ENCODE data around the gene FGF21. TPM values are rescaled to one million over a fixed set of nuclear protein-coding genes. Genes with fewer than 3 reads are reported as not detected.

FGF21 gene
- total and polyA plus RNA-seq, 10 of the 15 experiments (the other 5 are each of a cell fraction or from before 2014, with no cell fraction given): not detected

- TF ChIP-seq MEF2A (IDR thresholded peaks at IDR 0.05; ENCODE audit: insufficient read depth, low read depth, low read length) (no peak), TCF7 (IDR thresholded peaks at IDR 0.05; ENCODE audit: borderline replicate concordance) (no peak), JUNB (IDR thresholded peaks at IDR 0.05) (no peak), ZBTB11 (CRISPR knock-in tag; IDR thresholded peaks at IDR 0.05) (no peak), MYC (IDR thresholded peaks at IDR 0.05; ENCODE audit: insufficient read depth, insufficient read length, insufficient replicate concordance, low read length, severe bottlenecking) (no peak), CHD2 (IDR thresholded peaks at IDR 0.05; ENCODE audit: borderline replicate concordance, low read depth, low read length) (peak; percentile 84), BACH1 (IDR thresholded peaks at IDR 0.05; ENCODE audit: borderline replicate concordance) (peak; percentile 39; the same call in 1 of the 2 replicates), WRNIP1 (IDR thresholded peaks at IDR 0.05; ENCODE audit: borderline replicate concordance, low read depth, low read length) (no peak), RFX5 (IDR thresholded peaks at IDR 0.05; ENCODE audit: low read depth, low read length) (peak; percentile 63; the same call in 1 of the 2 replicates), IKZF1 (conservative IDR thresholded peaks at IDR 0.05) (peak; percentile 92), IRF5 (IDR thresholded peaks at IDR 0.05; ENCODE audit: borderline replicate concordance) (no peak), BHLHE40 (IDR thresholded peaks at IDR 0.05; ENCODE audit: borderline replicate concordance in 1 of 2, low read depth in 2 of 2, low read length in 1 of 2) (peak in 1 of 2 experiments; percentile 62; a peak in 2 of 4 replicates), SUPT20H (IDR thresholded peaks at IDR 0.05; ENCODE audit: borderline replicate concordance, control insufficient read depth, low read depth, low read length) (no peak), YY1 (IDR thresholded peaks at IDR 0.05; ENCODE audit: low read depth, low read length) (no peak), NFYB (IDR thresholded peaks at IDR 0.05; ENCODE audit: insufficient read depth, low read depth, low read length) (peak; percentile 96), TCF12 (IDR thresholded peaks at IDR 0.05; ENCODE audit: low read depth, low read length) (peak; percentile 70), PAX8 (IDR thresholded peaks at IDR 0.05) (no peak), PAX5 (IDR thresholded peaks at IDR 0.05; ENCODE audit: borderline replicate concordance, low read depth, low read length) (no peak), STAT1 (conservative IDR thresholded peaks at IDR 0.05) (no peak), CREB1 (IDR thresholded peaks at IDR 0.05; ENCODE audit: low read depth) (peak; percentile 70; the same call in 1 of the 2 replicates), SIX5 (IDR thresholded peaks at IDR 0.05; ENCODE audit: low read depth, low read length, severe bottlenecking) (no peak), DPF2 (IDR thresholded peaks at IDR 0.05) (peak; percentile 31; the same call in 1 of the 2 replicates), ATF3 (IDR thresholded peaks at IDR 0.05; ENCODE audit: borderline replicate concordance, extremely low read depth, low read depth, low read length) (0 out of 2 replicates have a peak, but pooled peaks have one; percentile 32)
Observed at GRCh38 chr19:48713864-48714755, 41.2 kb upstream of the FGF21 start (continued).

Measured in GM12878 (cell line).